ENCODE data around the gene BUD31. TPM values are rescaled to one million over a fixed set of nuclear protein-coding genes. Genes with fewer than 3 reads are reported as not detected.

BUD31 gene
- total RNA-seq, 4 donors from 2014 or later: 61.8 to 82.0 (median 66.2) TPM

DNA sequence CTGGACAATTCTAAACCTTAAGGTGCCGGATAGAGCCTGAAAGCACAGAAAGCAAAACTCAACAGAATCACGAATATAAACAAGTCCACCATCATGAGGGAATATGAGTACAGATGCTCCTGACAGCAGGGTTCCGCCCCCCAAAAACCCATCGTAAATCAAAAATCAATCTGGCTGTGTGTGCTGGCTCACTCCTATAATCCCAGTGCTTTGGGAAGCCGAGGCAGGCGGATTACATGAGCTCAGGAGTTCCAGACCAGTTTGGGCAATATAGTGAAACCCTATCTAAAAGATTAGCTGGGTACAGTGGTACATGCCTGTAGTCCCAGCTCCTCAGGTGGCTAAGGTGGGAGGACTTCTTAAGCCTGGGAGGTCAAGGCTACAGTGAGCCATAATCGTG lies 12.2 kb downstream of the BUD31 start:
- no peak for DNase-seq (ENCODE audit: extremely low spot score)
- no peak overlapping the region for H3K27ac ChIP-seq (replicated peaks in 1 of 4)
- WGBS: 91% methylated on average over 7 of the region's 7 CpGs
- H3K36me3 ChIP-seq: peaks cover 67 to 97% (median 89%) of the 10 kb centered on the region in 4 donors
- TF ChIP-seq, protein P1, sequence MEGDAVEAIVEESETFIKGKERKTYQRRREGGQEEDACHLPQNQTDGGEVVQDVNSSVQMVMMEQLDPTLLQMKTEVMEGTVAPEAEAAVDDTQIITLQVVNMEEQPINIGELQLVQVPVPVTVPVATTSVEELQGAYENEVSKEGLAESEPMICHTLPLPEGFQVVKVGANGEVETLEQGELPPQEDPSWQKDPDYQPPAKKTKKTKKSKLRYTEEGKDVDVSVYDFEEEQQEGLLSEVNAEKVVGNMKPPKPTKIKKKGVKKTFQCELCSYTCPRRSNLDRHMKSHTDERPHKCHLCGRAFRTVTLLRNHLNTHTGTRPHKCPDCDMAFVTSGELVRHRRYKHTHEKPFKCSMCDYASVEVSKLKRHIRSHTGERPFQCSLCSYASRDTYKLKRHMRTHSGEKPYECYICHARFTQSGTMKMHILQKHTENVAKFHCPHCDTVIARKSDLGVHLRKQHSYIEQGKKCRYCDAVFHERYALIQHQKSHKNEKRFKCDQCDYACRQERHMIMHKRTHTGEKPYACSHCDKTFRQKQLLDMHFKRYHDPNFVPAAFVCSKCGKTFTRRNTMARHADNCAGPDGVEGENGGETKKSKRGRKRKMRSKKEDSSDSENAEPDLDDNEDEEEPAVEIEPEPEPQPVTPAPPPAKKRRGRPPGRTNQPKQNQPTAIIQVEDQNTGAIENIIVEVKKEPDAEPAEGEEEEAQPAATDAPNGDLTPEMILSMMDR (IDR thresholded peaks at IDR 0.05): no peak
- TF ChIP-seq POLR2AphosphoS5 (IDR thresholded peaks at IDR 0.05): no peak
- TF ChIP-seq POLR2A (IDR thresholded peaks at IDR 0.05; ENCODE audit: low read depth): no peak
- TF ChIP-seq EP300 (IDR thresholded peaks at IDR 0.05): no peak
- no peak overlapping the region for H3K4me3 ChIP-seq
- no peaks in the 10 kb centered on the region for H3K9me3 ChIP-seq
- H3K27me3 ChIP-seq: no peaks in the 10 kb centered on the region
- intact Hi-C loops (cut with DNase I): no loop called here
- no peaks in the 10 kb centered on the region for H3K4me1 ChIP-seq

GRCh38 chr7:99422186-99422585 lies 13.4 kb downstream of the BUD31 start:
- no peak overlapping the region for H3K4me3 ChIP-seq
- no peaks in the 10 kb centered on the region for H3K27me3 ChIP-seq
- intact Hi-C loops (cut with DNase I): no loop called here
- 94% methylated on average over 11 of the region's 11 CpGs for WGBS
- TF ChIP-seq POLR2AphosphoS5 (IDR thresholded peaks at IDR 0.05): no peak
- TF ChIP-seq, protein P1 (IDR thresholded peaks at IDR 0.05): no peak
- TF ChIP-seq EP300 (IDR thresholded peaks at IDR 0.05): no peak
- TF ChIP-seq POLR2A (IDR thresholded peaks at IDR 0.05; ENCODE audit: low read depth): no peak
- no peaks in the 10 kb centered on the region for H3K9me3 ChIP-seq
- no peak overlapping the region for H3K27ac ChIP-seq (replicated peaks in 1 of 4)
- no peak for DNase-seq (ENCODE audit: extremely low spot score)
- peaks cover 55 to 94% (median 78%) of the 10 kb centered on the region in 4 donors for H3K36me3 ChIP-seq
- H3K4me1 ChIP-seq: no peaks in the 10 kb centered on the region

GRCh38 chr7:99422625-99423024 lies 13.9 kb downstream of the BUD31 start:
- WGBS: 77% methylated on average over 5 of the region's 5 CpGs
- Histone ChIP-seq H3K9me3 (no peaks in the 10 kb centered on the region), H3K4me3 (no peak overlapping the region), H3K4me1 (no peaks in the 10 kb centered on the region), H3K36me3 (peaks cover 51 to 91% (median 74%) of the 10 kb centered on the region in 4 donors), H3K27me3 (no peaks in the 10 kb centered on the region), H3K27ac (replicated peaks in 1 of 4) (no peak overlapping the region)
- no peak for DNase-seq (ENCODE audit: extremely low spot score)
- TF ChIP-seq POLR2A (IDR thresholded peaks at IDR 0.05; ENCODE audit: low read depth) (no peak), EP300 (IDR thresholded peaks at IDR 0.05) (no peak), POLR2AphosphoS5 (IDR thresholded peaks at IDR 0.05) (no peak)
- TF ChIP-seq, protein P1 (IDR thresholded peaks at IDR 0.05): no peak
- intact Hi-C loops (cut with DNase I): no loop called here

DNA sequence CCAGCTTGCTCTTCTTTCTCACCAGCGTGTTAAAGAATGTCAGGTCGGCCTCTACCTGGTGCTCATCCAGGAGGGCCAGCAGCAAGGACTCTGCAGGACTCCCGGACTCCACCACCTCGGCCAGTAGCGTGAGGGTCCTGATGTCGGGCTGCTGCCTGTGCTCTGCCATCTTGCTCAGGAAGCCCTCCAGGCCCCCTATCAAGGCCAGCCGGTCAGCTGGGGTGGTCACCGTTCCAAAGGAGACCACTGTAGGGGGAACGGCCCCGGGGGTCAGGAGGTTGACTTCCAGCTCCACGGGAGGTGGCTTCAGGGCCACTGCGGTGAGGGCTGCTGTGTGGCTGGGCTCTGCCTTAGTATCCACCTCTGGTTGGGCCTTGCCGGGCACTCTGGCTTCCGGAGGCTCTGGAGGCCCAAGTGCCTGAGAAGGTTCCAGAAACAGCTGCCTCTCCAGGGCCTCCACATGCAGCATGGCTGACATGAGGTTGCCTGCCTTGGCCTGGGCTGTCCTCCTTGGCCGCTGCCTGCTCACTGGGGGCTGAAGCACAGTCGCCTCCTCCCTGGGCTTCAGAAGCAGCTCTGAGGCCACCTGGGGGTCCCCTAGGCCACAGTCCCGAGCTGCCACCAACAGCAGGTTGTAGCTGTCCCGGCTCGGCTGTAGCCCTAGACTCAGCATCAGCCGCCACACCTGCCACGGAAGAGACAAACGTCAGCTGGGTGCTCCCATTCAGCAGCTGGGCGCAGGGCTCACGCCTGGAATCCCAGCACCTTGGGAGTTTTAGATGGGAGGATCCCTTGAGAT lies 16.4 kb downstream of the BUD31 start:
- 95% methylated on average over 16 of the region's 24 CpGs for WGBS
- Histone ChIP-seq H3K27ac (replicated peaks in 1 of 4) (no peak overlapping the region), H3K36me3 (peaks cover 35 to 90% (median 70%) of the 10 kb centered on the region in 4 donors), H3K9me3 (no peaks in the 10 kb centered on the region), H3K4me1 (no peaks in the 10 kb centered on the region), H3K27me3 (no peaks in the 10 kb centered on the region), H3K4me3 (no peak overlapping the region)
- intact Hi-C loops (cut with DNase I): no loop called here
- no peak for DNase-seq (ENCODE audit: extremely low spot score)
- TF ChIP-seq POLR2AphosphoS5 (IDR thresholded peaks at IDR 0.05) (no peak), POLR2A (IDR thresholded peaks at IDR 0.05; ENCODE audit: low read depth) (no peak), EP300 (IDR thresholded peaks at IDR 0.05) (no peak)
- TF ChIP-seq, protein P1 (IDR thresholded peaks at IDR 0.05): no peak
